Esophagus squamous epithelium (tissue), 5 donors: Measurements from ENCODE around the gene PEX6. TPM values are rescaled to one million over a fixed set of nuclear protein-coding genes. Genes with fewer than 3 reads are reported as not detected.

ENCODE experiments used
- DNase-seq: peaks from one replicate; lab custom pipeline; 2025; lab: John Stamatoyannopoulos, UW
- H3K27ac ChIP-seq, 4 donors: fragments of 200-600 bp; sonication (generic); one replicate each; pipeline ENCODE4 v1.5.1; 2016 to 2019; ENCODE audit warnings: mild to moderate bottlenecking in 1 of 4
- H3K27me3 ChIP-seq, 4 donors: fragments of 200-600 bp; sonication (generic); 1 replicate in 3 of 4; 2 replicates in 1 of 4; pipeline versions ENCODE4 v1.5.1 to v1.6.0; 2017 to 2021; ENCODE audit warnings: antibody characterized with exemption in 1 of 4
- H3K36me3 ChIP-seq, 3 donors: fragments of 200-600 bp; sonication (generic); one replicate each; pipeline ENCODE4 v1.5.1; 2016 to 2019
- H3K4me1 ChIP-seq, 3 donors: fragments of 200-600 bp; sonication (generic); one replicate each; pipeline ENCODE4 v1.5.1; 2017 to 2019
- H3K4me3 ChIP-seq, 4 donors: fragments of 200-600 bp; sonication (generic); 1 replicate in 3 of 4; 2 replicates in 1 of 4; pipeline ENCODE4 v1.5.1; 2016 to 2019; ENCODE audit warnings: mild to moderate bottlenecking in 2 of 4, moderate library complexity in 1 of 4
- H3K9me3 ChIP-seq, 3 donors: fragments of 200-600 bp; sonication (generic); one replicate each; pipeline ENCODE4 v1.5.1; 2016 to 2019
- POLR2A ChIP-seq, 4 donors: fragments of 450-650 bp; IDR thresholded peaks; one replicate each; pipeline ENCODE4 v1.6.1; 2017; ENCODE audit warnings: antibody characterized with exemption in 4 of 4, mild to moderate bottlenecking in 4 of 4, moderate library complexity in 3 of 4
- WGBS, 2 donors: methylation state at CpG; one replicate each; pipeline ENCODE4 v1.1.5; 2018; 5-methylcytosine and 5-hydroxymethylcytosine counted together
- intact Hi-C: fragments of 100-400 bp; cut with DNase I; formaldehyde crosslinking; loops from one replicate; pipeline ENCODE4 v1.15.0; 2022
- total RNA-seq, 4 donors: library from RNA; depleted of rRNA; stranded (reverse); fragments of >200 nt; gene quantifications; one replicate each; pipeline ENCODE4 v1.1.0, GENCODE V29; 2016
- TF ChIP-seq, protein P1 (sequence below), 6 experiments: fragments of 450-650 bp in 4 of 6; fragments of 200-600 bp in 2 of 6; sonication (generic) in 2 of 6; IDR thresholded peaks; one replicate each; pipeline ENCODE4 v1.5.1; 2016 to 2019; ENCODE audit warnings: antibody characterized with exemption in 6 of 6, mild to moderate bottlenecking in 4 of 6, moderate library complexity in 4 of 6
- donor health status: DM: yes; HTN: yes; CAD: no.

PEX6 gene
- total RNA-seq, 4 donors from 2014 or later, result 11.3 to 21.2 (median 17.1) TPM

DNA sequence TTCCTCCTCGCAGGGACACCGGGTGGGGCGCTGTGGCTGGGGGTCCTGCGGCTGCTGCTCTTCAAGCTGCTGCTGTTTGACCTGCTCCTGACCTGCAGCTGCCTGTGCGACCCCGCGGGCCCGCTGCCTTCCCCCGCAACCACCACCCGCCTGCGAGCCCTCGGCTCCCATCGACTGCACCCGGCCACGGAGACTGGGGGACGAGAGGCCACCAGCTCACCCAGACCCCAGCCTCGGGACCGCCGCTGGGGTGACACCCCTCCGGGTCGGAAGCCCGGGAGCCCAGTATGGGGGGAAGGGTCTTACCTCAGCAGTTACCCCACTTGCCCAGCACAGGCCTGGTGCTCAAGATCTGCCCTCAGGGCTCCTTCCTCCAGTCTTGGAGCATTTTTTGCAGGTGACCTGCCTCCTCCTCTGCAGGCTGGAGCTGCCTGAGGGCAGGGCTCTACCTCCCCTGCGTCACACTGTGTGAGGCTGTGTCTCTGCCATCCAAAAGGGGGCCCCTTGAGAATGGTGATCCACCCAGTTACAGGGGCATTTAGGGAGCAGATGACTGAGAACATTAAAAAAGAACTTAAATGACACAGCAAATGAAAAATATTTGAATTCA, 53.6 kb downstream of the PEX6 start:
- H3K4me3 ChIP-seq, result no peak overlapping the region
- no peak overlapping the region for H3K27ac ChIP-seq
- TF ChIP-seq POLR2A (IDR thresholded peaks at IDR 0.05), result no peak
- TF ChIP-seq, protein P1, sequence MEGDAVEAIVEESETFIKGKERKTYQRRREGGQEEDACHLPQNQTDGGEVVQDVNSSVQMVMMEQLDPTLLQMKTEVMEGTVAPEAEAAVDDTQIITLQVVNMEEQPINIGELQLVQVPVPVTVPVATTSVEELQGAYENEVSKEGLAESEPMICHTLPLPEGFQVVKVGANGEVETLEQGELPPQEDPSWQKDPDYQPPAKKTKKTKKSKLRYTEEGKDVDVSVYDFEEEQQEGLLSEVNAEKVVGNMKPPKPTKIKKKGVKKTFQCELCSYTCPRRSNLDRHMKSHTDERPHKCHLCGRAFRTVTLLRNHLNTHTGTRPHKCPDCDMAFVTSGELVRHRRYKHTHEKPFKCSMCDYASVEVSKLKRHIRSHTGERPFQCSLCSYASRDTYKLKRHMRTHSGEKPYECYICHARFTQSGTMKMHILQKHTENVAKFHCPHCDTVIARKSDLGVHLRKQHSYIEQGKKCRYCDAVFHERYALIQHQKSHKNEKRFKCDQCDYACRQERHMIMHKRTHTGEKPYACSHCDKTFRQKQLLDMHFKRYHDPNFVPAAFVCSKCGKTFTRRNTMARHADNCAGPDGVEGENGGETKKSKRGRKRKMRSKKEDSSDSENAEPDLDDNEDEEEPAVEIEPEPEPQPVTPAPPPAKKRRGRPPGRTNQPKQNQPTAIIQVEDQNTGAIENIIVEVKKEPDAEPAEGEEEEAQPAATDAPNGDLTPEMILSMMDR (IDR thresholded peaks at IDR 0.05), result no peak
- intact Hi-C loops, result no loop called here
- H3K36me3 ChIP-seq, result no peaks in the 10 kb centered on the region
- H3K27me3 ChIP-seq, result peaks cover 0 to 19% (median 0%) of the 10 kb centered on the region in 4 donors
- H3K9me3 ChIP-seq, result no peaks in the 10 kb centered on the region
- peaks cover 5 to 20% (median 8%) of the 10 kb centered on the region in 3 donors for H3K4me1 ChIP-seq
- WGBS, 2 donors, result 46 to 60% methylated on average over 2 to 9 of the region's 23 CpGs
- no peak for DNase-seq

DNA sequence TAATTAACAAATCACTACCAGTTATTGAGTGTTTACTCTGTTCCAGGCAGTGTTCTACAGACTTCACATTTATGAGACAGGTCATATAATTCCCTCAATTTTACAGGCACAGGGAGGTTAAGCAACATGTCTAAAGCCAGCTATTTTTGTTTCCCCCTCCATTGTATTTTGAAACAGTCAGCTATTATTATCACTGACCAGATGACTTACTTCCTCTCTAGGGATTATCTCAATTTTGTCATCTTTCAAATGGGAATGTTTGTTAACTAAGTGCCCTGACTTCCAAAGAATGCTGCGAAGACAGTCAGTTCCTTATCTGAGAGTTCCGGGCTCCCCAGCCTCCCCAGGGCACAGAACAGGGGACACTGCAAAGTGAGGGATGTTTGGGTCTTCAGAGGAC, 55.3 kb downstream of the PEX6 start:
- Histone ChIP-seq H3K36me3 (no peaks in the 10 kb centered on the region), H3K9me3 (no peaks in the 10 kb centered on the region), H3K4me3 (no peak overlapping the region), H3K4me1 (peaks cover 0 to 15% (median 5%) of the 10 kb centered on the region in 3 donors), H3K27ac (no peak overlapping the region), H3K27me3 (peaks cover 0 to 19% (median 0%) of the 10 kb centered on the region in 4 donors)
- WGBS, 2 donors, result 33 to 100% methylated on average over 1 to 2 of the region's 2 CpGs
- TF ChIP-seq POLR2A (IDR thresholded peaks at IDR 0.05), result no peak
- TF ChIP-seq, protein P1 (IDR thresholded peaks at IDR 0.05), result no peak
- intact Hi-C loops, result no loop called here
- no peak for DNase-seq

DNA sequence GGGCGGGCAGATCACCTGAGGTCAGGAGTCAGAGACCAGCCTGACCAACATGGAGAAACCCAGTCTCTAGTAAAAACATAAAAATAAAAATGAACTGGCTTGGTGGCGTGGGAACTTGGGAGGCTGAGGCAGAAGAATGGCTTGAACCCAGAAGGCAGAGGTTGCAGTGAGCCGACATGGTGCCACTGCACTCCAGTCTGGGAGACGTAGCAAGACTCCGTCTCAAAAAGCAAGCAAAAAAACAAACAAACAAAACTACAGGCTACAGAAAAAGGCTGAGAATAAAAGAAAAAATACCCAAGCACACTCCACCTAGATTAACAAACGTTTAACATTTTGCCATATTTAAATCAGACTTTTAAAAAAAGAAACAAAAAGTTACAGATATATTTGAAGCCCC, 57.2 kb downstream of the PEX6 start:
- Histone ChIP-seq H3K27me3 (peaks cover 0 to 19% (median 0%) of the 10 kb centered on the region in 4 donors), H3K36me3 (no peaks in the 10 kb centered on the region), H3K4me1 (peaks cover 0 to 6% (median 0%) of the 10 kb centered on the region in 3 donors), H3K27ac (no peak overlapping the region), H3K4me3 (no peak overlapping the region), H3K9me3 (no peaks in the 10 kb centered on the region)
- DNase-seq, result no peak
- TF ChIP-seq POLR2A (IDR thresholded peaks at IDR 0.05), result no peak
- TF ChIP-seq, protein P1 (IDR thresholded peaks at IDR 0.05), result no peak
- intact Hi-C loops, result no loop called here
- 58 to 72% methylated on average over 6 of the region's 6 CpGs for WGBS, 2 donors

DNA sequence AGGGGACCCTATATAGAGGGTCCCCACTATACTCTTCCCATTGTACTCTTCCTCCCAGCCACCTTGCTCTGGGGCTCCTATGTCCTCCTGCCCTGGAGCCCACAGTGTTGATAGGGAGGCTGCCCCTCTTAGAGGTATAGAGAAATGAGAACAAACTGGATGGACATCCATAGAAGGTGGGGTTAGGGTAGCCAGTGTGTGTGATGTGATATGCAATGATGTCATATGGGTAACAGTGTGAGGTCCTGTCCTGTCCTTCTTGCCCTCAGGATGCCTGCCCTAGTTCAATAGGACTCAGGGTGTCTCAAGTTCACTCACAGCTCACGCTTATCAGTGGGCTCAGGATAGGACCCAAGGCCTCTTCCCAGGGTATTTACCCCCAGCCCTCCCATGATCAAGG, 62.7 kb downstream of the PEX6 start:
- no peak for DNase-seq
- Histone ChIP-seq H3K36me3 (no peaks in the 10 kb centered on the region), H3K4me3 (no peak overlapping the region), H3K27ac (no peak overlapping the region), H3K9me3 (no peaks in the 10 kb centered on the region), H3K27me3 (peaks cover 0 to 28% (median 0%) of the 10 kb centered on the region in 4 donors), H3K4me1 (peaks cover 3 to 14% (median 6%) of the 10 kb centered on the region in 3 donors)
- intact Hi-C loops, result no loop called here
- TF ChIP-seq, protein P1 (IDR thresholded peaks at IDR 0.05), result no peak
- no peak for TF ChIP-seq POLR2A (IDR thresholded peaks at IDR 0.05)
- WGBS, 2 donors, result 100% methylated on average over 1 of the region's 1 CpG; no CpG with 5 or more reads in 1 of the 2 donors

DNA sequence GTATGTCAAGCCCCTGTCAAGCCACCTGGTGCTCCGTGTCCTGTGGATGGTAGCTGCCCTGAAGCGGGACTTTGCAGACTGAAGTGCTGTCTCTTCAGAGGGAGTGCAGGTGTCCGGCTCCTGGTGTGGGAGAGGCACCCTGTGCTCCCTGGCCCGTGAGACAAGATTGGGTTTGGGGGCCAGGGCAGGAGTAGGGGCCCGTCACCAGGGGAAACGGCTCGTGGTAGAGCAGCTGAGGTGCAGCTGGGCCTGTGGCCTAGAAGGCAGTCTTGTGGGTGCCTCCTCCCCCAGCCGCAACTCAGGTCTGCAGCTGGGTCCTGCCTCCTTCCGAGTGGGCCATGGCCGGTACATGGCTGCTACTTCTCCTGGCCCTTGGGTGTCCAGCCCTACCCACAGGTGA, 63.2 kb downstream of the PEX6 start, which contains the start of gene PTCRA:
PTCRA (plus strand) TSS at position 322 of the 400 bp plus-strand sequence; CDS start at position 339, 17 bp downstream.
- no peak within 1 kb of the TSS for H3K27ac ChIP-seq
- DNase-seq, result no peak
- WGBS, 2 donors, result 70 to 100% methylated on average over 3 to 7 of the region's 10 CpGs
- no peaks in the 10 kb centered on the region for H3K9me3 ChIP-seq
- intact Hi-C loops, result no loop called here
- TF ChIP-seq, protein P1 (IDR thresholded peaks at IDR 0.05), result no peak
- TF ChIP-seq POLR2A (IDR thresholded peaks at IDR 0.05), result no peak
- peaks cover 0 to 32% (median 0%) of the 10 kb centered on the region in 4 donors for H3K27me3 ChIP-seq
- peaks cover 3 to 17% (median 6%) of the 10 kb centered on the region in 3 donors for H3K4me1 ChIP-seq
- no peak within 1 kb of the TSS for H3K4me3 ChIP-seq
- H3K36me3 ChIP-seq, result no peaks in the 10 kb centered on the region
